Mesodermal cell (in vitro differentiated cells): ENCODE results near the gene ADAMTS10.
A peak's percentile ranks its signal among the peaks of the same experiment; 100 is the strongest.
"Not testable (repeated sequence)": the region's sequence is repeated elsewhere in the genome, so short reads cannot be mapped to it uniquely, and the experiment has no call there.

ENCODE experiments used
- H3K27ac ChIP-seq: 2 replicates; pipeline ENCODE4 v1.7.0; 2013; ENCODE audit warnings: mild to moderate bottlenecking, low read depth, low read length, moderate library complexity; ENCODE audit not compliant: severe bottlenecking
- H3K36me3 ChIP-seq: 2 replicates; pipeline ENCODE4 v1.7.1; 2013; ENCODE audit warnings: mild to moderate bottlenecking, low read length, moderate library complexity; ENCODE audit not compliant: control insufficient read depth, insufficient read depth
- H3K4me1 ChIP-seq: one replicate; pipeline ENCODE4 v1.7.1; 2013; ENCODE audit warnings: mild to moderate bottlenecking, low read length; ENCODE audit not compliant: insufficient read depth, control insufficient read depth, poor library complexity, severe bottlenecking
- H3K4me3 ChIP-seq: 2 replicates; pipeline ENCODE4 v1.7.0; 2013; ENCODE audit warnings: low read length, control low read depth, mild to moderate bottlenecking; ENCODE audit not compliant: insufficient read depth, poor library complexity, severe bottlenecking; ENCODE audit errors: extremely low read depth
- H3K9me3 ChIP-seq: 2 replicates; pipeline ENCODE4 v1.7.1; 2013; ENCODE audit warnings: mild to moderate bottlenecking, low read length, moderate library complexity; ENCODE audit not compliant: control insufficient read depth
- WGBS, 2 experiments: methylation state at CpG; one replicate each; pipeline ENCODE4 v1.1.5; 2013; ENCODE audit warnings: missing lambda C conversion rate in 2 of 2; ENCODE audit not compliant: insufficient coverage in 2 of 2; 5-methylcytosine and 5-hydroxymethylcytosine counted together

Gene ADAMTS10

DNA sequence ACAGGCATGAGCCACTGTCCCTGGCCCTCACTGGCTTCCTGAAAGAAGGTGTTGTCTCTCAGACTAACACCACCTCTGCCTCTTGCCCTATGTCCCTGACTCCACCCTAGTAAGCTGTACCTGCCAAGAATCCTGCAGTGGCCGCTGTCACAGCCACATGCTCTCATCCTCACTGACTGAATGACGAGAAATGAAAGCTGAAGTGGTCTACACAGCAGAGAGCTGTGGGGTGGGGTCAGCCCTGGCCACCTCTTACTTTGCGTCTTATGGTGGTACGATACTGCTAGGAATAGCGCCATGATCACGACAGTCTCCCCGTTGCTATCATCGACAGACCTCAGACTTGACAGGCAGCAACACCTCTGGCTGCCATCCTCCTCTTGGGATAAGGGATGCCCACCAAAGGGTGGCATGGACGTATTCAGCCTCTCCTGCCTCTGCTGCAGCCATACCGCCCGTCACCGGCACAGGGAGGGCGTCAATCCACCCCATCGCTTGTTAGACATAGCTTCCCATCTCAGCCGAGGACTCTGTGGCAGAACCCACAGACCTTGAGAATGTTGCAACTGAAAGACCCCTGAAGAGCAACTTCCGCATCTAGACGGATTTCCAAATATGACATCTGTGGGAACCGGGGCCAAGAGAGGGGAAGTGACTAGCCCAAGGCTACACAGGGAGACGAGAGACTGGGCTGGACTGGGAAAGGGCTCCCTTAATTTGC lies 34.1 kb downstream of the ADAMTS10 start:
- Histone ChIP-seq H3K4me1 (peaks cover 18% of the 10 kb centered on the region), H3K27ac (no peak overlapping the region), H3K9me3 (no peaks in the 10 kb centered on the region), H3K4me3 (no peak overlapping the region), H3K36me3 (no peaks in the 10 kb centered on the region)
- 94% methylated on average over 19 of the region's 19 CpGs for WGBS, 2 experiments

DNA sequence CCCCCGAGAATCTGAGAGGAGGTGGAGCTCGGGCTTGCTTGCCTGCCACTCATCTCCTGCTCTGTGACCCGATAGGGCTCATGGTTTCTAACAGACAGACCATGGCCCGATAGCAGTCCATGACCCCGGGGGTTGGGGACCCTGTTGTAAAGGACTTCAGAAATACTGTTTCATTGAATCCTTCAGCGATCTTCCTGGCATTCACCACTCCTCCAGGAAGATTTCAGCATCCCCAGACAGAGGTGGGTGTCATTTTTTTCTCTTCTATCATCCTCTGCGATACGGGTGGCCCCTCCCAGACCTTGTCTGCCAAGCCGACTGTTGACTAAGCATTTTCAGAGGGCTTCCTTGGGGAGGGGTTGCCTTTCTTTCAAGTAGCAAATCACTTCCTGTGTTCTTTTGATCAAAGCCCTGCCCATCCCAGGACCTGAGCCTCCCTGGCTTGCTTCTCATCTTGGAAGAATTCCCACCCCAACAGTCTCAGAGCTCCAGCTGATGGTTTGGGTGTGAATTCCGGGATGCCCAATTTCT lies 35.0 kb downstream of the ADAMTS10 start:
- peaks cover 23% of the 10 kb centered on the region for H3K4me1 ChIP-seq
- H3K27ac ChIP-seq = no peak overlapping the region
- 59 to 70% methylated on average over 4 to 5 of the region's 10 CpGs for WGBS, 2 experiments
- no peaks in the 10 kb centered on the region for H3K9me3 ChIP-seq
- H3K4me3 ChIP-seq = no peak overlapping the region
- H3K36me3 ChIP-seq = no peaks in the 10 kb centered on the region

DNA sequence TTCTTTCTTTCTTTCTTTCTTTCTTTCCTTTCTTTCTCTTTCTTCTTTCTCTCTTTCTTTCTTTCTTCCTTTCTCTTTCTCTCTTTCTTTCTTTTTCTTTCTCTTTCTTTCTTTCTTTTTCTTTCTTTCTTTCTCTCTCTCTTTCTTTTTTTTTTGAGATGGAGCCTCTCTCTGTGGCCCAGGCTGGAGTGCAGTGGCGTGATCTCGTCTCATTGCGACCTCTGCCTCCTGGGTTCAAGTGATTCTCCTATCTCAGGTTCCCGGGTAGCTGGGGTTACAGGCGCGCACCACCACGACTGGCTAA lies 35.9 kb downstream of the ADAMTS10 start:
- not testable (repeated sequence) for H3K27ac ChIP-seq, H3K36me3 ChIP-seq, H3K9me3 ChIP-seq, H3K4me3 ChIP-seq
- H3K4me1 ChIP-seq = peaks cover 27% of the 10 kb centered on the region
- WGBS, 2 experiments = 97 to 100% methylated on average over 4 to 7 of the region's 7 CpGs

DNA sequence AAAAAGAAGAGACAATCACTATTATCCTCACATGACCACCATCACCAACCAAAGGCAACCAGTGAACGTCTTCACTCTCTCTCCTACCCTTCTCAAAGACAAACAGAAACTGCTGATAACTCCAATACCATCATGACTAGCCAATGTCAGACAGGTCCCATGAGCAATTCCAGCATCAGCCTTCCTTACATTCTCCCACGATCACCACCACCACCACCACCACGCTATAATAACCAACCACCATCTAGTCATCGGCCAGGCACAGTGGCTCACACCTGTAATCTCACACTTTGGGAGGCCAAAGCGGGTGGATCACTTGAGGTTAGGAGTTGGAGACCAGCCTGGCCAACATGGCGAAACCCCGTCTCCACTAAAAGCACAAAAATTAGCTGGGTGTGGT lies 37.2 kb downstream of the ADAMTS10 start:
- Histone ChIP-seq H3K4me3 (no peak overlapping the region), H3K27ac (no peak overlapping the region), H3K4me1 (peaks cover 30% of the 10 kb centered on the region), H3K9me3 (no peaks in the 10 kb centered on the region), H3K36me3 (no peaks in the 10 kb centered on the region)
- WGBS, 2 experiments = 92 to 95% methylated on average over 4 to 7 of the region's 7 CpGs

DNA sequence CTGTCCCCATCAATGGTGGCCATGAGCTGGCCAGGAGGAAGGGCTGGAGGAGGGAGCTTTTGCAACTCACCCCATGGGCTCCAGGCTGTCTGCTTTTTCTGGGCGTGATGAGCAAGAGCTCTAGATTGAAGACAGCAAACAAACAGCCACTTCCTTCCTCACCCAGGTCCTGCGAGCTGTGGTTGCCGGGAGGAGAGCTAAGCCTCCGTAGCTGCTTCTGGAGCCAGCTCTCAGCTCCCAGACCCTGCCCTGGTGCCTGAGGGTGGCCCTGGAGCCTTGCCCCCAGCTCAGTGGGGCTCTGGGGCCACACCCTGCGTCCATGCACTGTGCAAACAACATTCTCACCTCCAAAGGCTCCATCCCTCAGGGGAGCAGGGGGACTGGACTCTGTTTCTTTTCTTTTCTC lies 39.5 kb downstream of the ADAMTS10 start:
- Histone ChIP-seq H3K27ac (peak overlapping the region; percentile 49), H3K4me1 (peaks cover 20% of the 10 kb centered on the region), H3K4me3 (no peak overlapping the region), H3K36me3 (no peaks in the 10 kb centered on the region), H3K9me3 (no peaks in the 10 kb centered on the region)
- WGBS, 2 experiments = 59 to 77% methylated on average over 4 to 5 of the region's 5 CpGs

DNA sequence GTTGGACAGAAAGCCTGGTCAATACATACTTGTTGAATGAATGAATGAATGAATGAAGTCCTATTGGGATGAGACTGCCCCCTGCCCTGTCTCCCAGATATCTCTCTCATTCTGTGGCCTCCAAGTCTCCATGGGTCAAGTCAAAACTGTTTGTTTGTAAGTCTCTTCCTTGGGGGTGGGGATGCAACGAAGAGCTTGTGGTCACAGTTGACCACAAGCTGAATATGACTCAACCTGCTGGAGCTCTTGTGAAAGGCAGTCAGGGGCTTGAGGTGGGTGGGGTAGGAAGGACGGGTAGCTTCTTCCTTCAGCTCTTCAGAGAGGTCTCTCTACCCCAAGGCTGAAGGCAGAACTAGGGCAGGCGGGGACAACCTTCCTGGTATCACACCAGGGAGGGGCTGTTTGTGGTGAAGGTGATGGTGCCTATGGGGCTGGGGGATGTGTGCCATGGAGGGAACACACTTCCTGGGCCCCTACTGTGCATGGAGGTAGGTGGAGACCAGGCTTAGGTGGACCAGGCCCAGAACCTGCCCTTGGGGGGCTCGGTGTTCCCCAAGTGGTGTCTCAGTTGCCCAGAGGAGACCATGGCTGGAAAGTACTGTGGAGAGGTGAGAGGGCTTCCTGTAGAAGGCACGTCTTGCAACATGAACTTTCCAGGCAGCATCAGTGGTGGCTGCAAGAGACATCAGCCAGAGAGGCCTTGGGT lies 41.3 kb downstream of the ADAMTS10 start:
- no peaks in the 10 kb centered on the region for H3K9me3 ChIP-seq
- no peak overlapping the region for H3K4me3 ChIP-seq
- no peak overlapping the region for H3K27ac ChIP-seq
- peaks cover 12% of the 10 kb centered on the region for H3K4me1 ChIP-seq
- WGBS, 2 experiments = 75 to 93% methylated on average over 2 of the region's 5 CpGs
- H3K36me3 ChIP-seq = no peaks in the 10 kb centered on the region

DNA sequence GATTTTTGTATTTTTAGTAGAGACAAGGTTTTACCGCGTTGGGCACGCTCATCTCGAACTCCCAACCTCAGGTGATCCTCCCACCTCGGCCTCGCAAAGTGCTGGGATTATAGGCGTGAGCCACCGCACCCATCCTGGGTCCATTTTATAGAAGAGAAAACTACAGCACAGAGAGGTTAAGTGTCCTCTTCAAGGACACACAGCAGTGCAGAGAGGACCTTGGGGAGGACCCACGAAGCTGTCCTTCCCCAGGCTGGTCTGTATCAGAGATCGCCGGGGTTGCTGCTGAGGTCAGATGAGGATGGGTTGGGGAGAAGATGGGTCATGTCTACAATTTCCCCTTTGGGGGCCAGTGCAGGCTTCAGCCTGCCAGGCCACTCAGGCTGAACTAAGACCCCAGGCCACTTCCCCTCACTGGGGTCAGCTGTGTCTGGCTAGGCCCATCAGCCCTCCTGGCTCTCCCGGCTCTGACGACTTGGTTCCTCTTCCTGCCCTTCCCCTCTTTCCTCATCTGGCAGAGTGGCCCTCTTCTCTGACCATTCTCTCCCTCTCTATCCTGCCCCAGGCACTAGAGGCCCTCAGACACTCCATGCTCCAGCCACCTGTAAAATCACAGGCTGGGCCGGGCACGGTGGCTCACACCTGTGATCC lies 42.9 kb downstream of the ADAMTS10 start:
- 94 to 97% methylated on average over 9 to 14 of the region's 15 CpGs for WGBS, 2 experiments
- Histone ChIP-seq H3K4me3 (no peak overlapping the region), H3K36me3 (no peaks in the 10 kb centered on the region), H3K9me3 (no peaks in the 10 kb centered on the region), H3K27ac (no peak overlapping the region), H3K4me1 (peaks cover 12% of the 10 kb centered on the region)

DNA sequence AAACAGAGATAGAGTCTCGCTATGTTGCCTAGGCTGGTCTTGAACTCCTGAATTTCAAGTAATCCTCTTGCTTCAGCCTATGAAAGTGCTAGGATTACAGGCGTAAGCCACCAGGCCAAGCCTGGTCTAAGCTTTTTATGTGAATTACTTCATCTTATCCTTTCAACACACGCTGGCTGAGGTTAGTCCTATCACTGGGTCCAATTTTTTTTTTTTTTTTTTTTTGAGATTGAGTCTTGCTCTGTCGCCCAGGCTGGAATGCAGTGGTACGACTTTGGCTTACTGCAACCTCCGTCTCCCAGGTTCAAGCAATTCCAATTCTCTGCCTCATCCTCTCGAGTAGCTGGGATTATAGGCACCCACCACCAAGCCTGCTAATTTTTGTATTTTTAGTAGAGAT lies 43.7 kb downstream of the ADAMTS10 start:
- Histone ChIP-seq H3K4me3 (no peak overlapping the region), H3K27ac (no peak overlapping the region), H3K36me3 (no peaks in the 10 kb centered on the region), H3K4me1 (peaks cover 12% of the 10 kb centered on the region), H3K9me3 (no peaks in the 10 kb centered on the region)
- 94 to 100% methylated on average over 3 to 4 of the region's 7 CpGs for WGBS, 2 experiments

DNA sequence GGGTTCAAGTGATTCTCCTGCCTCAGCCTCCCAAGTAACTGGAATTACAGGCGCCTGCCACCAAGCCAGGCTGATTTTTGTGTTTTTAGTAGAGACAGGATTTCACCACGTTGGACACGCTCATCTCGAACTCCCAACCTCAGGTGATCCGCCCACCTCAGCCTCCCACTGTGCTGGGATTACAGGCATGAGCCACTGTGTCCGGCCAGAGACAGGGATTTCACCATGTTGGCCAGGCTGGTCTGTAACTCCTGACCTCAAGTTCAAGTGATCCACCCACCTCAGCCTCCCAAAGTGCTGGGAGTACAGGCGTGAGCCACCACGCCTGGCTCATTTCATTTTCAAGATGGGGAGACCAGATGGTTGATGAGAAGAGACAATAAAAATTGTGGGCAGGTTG lies 45.6 kb downstream of the ADAMTS10 start:
- not testable (repeated sequence) for H3K9me3 ChIP-seq, H3K4me3 ChIP-seq, H3K4me1 ChIP-seq, H3K36me3 ChIP-seq, H3K27ac ChIP-seq
- WGBS, 2 experiments = 89 to 92% methylated on average over 7 to 8 of the region's 8 CpGs

DNA sequence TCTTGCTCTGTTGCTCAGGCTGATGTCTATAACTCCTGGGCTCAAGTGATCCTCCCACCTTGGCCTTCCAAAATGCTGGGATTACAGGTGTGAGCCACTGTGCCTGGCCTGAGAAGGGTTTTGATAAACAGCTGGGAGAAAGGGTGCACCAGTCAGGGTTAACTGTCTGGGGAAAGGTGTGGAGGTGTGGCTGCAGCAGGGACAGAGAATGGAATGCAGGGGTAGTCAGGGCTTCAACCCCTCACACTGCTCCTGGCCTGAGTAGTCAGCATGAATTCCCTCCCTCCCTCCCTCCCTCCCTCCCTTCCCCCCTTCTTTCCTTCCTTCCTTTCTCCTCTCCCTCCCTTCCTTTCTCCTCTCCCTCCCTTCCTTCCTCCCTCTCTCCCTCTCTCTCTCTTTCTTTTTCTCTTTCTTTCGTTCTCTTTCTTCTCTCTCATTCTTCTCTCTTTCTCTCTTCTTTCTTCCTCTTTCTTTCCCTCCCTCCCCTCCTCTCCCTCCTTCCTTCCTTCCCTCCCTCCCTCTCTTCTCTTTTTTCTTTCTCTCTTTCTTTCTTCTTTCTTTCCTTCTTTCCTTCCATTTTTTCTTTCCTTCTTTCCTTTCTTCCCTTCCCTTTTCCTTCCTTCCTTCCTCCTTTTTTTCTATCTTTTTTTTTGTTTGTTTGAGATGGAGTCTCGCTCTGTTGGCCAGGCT lies 49.3 kb downstream of the ADAMTS10 start:
- 56 to 74% methylated on average over 1 to 2 of the region's 2 CpGs for WGBS, 2 experiments
- Histone ChIP-seq H3K36me3 (no peaks in the 10 kb centered on the region), H3K27ac (no peak overlapping the region), H3K4me3 (no peak overlapping the region), H3K4me1 (no peaks in the 10 kb centered on the region), H3K9me3 (no peaks in the 10 kb centered on the region)
